Measurements from ENCODE around the gene PTCHD4. TPM values are rescaled to one million over a fixed set of nuclear protein-coding genes. Genes with fewer than 3 reads are reported as not detected.

Gene PTCHD4
- total and polyA plus RNA-seq, 11 donors = 0.01 to 2.0 (median 0.93) TPM

DNA sequence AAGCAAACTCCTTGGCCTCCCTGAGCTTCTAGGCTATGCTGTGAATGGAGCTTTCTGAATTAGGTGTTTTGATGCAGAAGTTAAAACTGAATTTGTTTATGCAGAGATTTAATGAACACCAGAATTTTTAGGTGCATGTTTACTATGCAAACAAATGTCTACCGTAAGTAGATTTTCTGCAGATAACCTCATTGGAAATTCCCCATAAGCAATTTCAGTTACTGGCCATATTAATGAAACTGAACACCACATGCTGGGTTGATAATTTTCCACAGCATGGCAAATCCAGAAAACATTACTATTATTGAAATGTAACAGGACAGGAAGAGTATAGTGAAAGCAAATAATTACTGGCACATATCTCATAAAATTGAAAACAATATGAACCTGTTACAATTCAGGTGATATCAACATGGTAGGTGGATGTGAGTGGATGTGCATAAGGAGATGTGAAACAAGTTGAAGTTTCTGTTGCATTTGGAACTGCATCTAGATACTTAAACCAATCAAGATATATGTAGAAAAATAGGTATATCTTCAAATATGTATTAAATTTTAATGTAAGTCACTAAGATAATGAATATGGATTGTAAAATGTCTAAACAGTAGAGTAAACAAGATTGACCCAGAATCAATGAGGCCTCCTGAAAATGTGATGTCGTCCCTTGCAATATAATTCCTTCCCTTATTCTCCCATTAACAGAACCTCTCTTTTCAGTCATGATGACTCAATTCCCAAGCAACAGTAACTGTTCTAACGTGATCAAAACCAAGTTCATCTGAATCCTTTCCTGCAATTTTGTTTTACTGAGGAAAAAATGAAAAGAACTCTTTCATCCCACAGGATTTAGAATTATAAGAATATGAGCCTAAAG lies 11.0 kb downstream of the PTCHD4 start:
- Histone ChIP-seq H3K4me3 (no peak overlapping the region), H3K27me3 (no peaks in the 10 kb centered on the region), H3K9me3 (no peaks in the 10 kb centered on the region), H3K27ac (peak overlapping the region in 2 of 12 donors; percentile 15 to 27), H3K4me1 (peaks cover 0 to 15% (median 0%) of the 10 kb centered on the region in 12 donors), H3K36me3 (no peaks in the 10 kb centered on the region)
- DNase-seq = no peak
- no peak for ATAC-seq
- 54 to 67% (median 57%) methylated on average over 3 of the region's 3 CpGs for WGBS, 4 donors
- TF ChIP-seq CTCF (IDR thresholded peaks at IDR 0.05) (no peak), POLR2A (IDR thresholded peaks at IDR 0.05) (no peak)
- intact Hi-C loops (cut with DNase I) = no loop called here

GRCh38 chr6:48098923-48099322 lies 12.1 kb downstream of the PTCHD4 start:
- Histone ChIP-seq H3K4me1 (peaks cover 0 to 15% (median 0%) of the 10 kb centered on the region in 12 donors), H3K9me3 (no peaks in the 10 kb centered on the region), H3K36me3 (no peaks in the 10 kb centered on the region), H3K27ac (peak overlapping the region in 1 of 12 donors; percentile 27), H3K4me3 (no peak overlapping the region), H3K27me3 (no peaks in the 10 kb centered on the region)
- ATAC-seq = peak in 1 of 4 donors; percentile 32
- DNase-seq = peak in 2 of 5 donors; percentile 7 to 18
- intact Hi-C loops (cut with DNase I) = no loop called here
- 44 to 64% (median 52%) methylated on average over 3 of the region's 3 CpGs for WGBS, 4 donors
- TF ChIP-seq CTCF (IDR thresholded peaks at IDR 0.05) = no peak
- TF ChIP-seq POLR2A (IDR thresholded peaks at IDR 0.05) = no peak

- TF ChIP-seq POLR2A (IDR thresholded peaks at IDR 0.05) (no peak), CTCF (IDR thresholded peaks at IDR 0.05) (no peak)
- H3K27me3 ChIP-seq = no peaks in the 10 kb centered on the region
- H3K36me3 ChIP-seq = no peaks in the 10 kb centered on the region
- DNase-seq (no peak), ATAC-seq (peak; percentile 63 to 89 (median 78))
- H3K27ac ChIP-seq = no peak overlapping the region
- 39 to 54% (median 48%) methylated on average over 3 of the region's 3 CpGs for WGBS, 4 donors
- no peak overlapping the region for H3K4me3 ChIP-seq
- peaks cover 0 to 12% (median 0%) of the 10 kb centered on the region in 12 donors for H3K4me1 ChIP-seq
- H3K9me3 ChIP-seq = no peaks in the 10 kb centered on the region
- intact Hi-C loops (cut with DNase I) = no loop called here
These were observed 18.3 kb downstream of the PTCHD4 start for GRCh38 chr6:48092550-48093217.

- no peak overlapping the region for H3K4me3 ChIP-seq
- H3K9me3 ChIP-seq = no peaks in the 10 kb centered on the region
- no peaks in the 10 kb centered on the region for H3K27me3 ChIP-seq
- H3K27ac ChIP-seq = no peak overlapping the region
- ATAC-seq (no peak), DNase-seq (no peak)
- H3K4me1 ChIP-seq = peaks cover 0 to 10% (median 0%) of the 10 kb centered on the region in 12 donors
- WGBS, 4 donors = 68 to 75% (median 74%) methylated on average over 4 of the region's 4 CpGs
- no peaks in the 10 kb centered on the region for H3K36me3 ChIP-seq
- TF ChIP-seq POLR2A (IDR thresholded peaks at IDR 0.05) (no peak), CTCF (IDR thresholded peaks at IDR 0.05) (no peak)
- intact Hi-C loops (cut with DNase I) = no loop called here
These were observed 20.5 kb downstream of the PTCHD4 start for GRCh38 chr6:48090546-48090945.

Measured in heart left ventricle (tissue), 16 donors.